ENCODE data around the gene SLBP. TPM values are rescaled to one million over a fixed set of nuclear protein-coding genes. Genes with fewer than 3 reads are reported as not detected.
"Not testable (repeated sequence)": the region's sequence is repeated elsewhere in the genome, so short reads cannot be mapped to it uniquely, and the experiment has no call there.

Gene SLBP
- total and polyA plus RNA-seq, 2 donors (not counting 3 experiments of a cell fraction or from before 2014, with no cell fraction given) = 48.3 to 63.1 TPM

GRCh38 chr4:1703867-1704266 lies 8.3 kb downstream of the SLBP start:
- ChIA-PET CTCF (interaction anchor here (6.0 kb wide), 1 partner anchor 11 kb away, joined by 53 read pairs; no protein-coding TSS in a partner anchor), POLR2A (no interaction called here)
- Histone ChIP-seq H3K4me3 (replicated peaks in 1 of 3; ENCODE audit: insufficient read depth in 1 of 3, low read depth in 1 of 3, low read length in 3 of 3) (no peak overlapping the region), H3K4me1 (ENCODE audit: control insufficient read depth, extremely low read depth, insufficient read depth, low read length) (no peaks in the 10 kb centered on the region), H3K4me2 (ENCODE audit: insufficient read depth, low read length) (no peak overlapping the region), H2AFZ (ENCODE audit: low read depth, low read length) (no peak overlapping the region), H3K9me3 (replicated peaks; ENCODE audit: control insufficient read depth, insufficient read depth, low read length) (no peaks in the 10 kb centered on the region), H3K36me3 (ENCODE audit: control insufficient read depth in 2 of 2, extremely low read depth in 1 of 2, insufficient read depth in 2 of 2, low read length in 2 of 2) (peaks cover 16 to 24% of the 10 kb centered on the region in 2 experiments), H3K79me2 (ENCODE audit: control insufficient read depth, insufficient read depth, low read length) (peaks cover 80% of the 10 kb centered on the region), H3K27me3 (ENCODE audit: control insufficient read depth in 2 of 2, insufficient read depth in 2 of 2, low read length in 2 of 2) (no peaks in the 10 kb centered on the region), H3K27ac (ENCODE audit: insufficient read depth, low read depth, low read length) (no peak overlapping the region), H3K9me1 (replicated peaks; ENCODE audit: control insufficient read depth, extremely low read depth, insufficient read depth, low read length) (no peaks in the 10 kb centered on the region), H4K20me1 (replicated peaks; ENCODE audit: control insufficient read depth, extremely low read depth, insufficient read depth, low read length) (peaks cover 2% of the 10 kb centered on the region), H3K9ac (replicated peaks; ENCODE audit: extremely low read depth, insufficient read depth, low read length) (no peak overlapping the region)
- dilution Hi-C loops (cut with MboI; ENCODE audit: extremely low pct_ligation_motif_present, low sequenced_read_pairs) = no loop called here
- TF ChIP-seq EZH2 (IDR thresholded peaks at IDR 0.05; ENCODE audit: borderline replicate concordance, low read depth, low read length, severe bottlenecking) = no peak
- TF ChIP-seq CTCF (IDR thresholded peaks at IDR 0.05; ENCODE audit: extremely low read depth in 1 of 2, insufficient read depth in 1 of 2, low read depth in 1 of 2, low read length in 2 of 2) = no peak
- TF ChIP-seq MYC (IDR thresholded peaks at IDR 0.05; ENCODE audit: low read depth, low read length) = no peak
- TF ChIP-seq JUN (IDR thresholded peaks at IDR 0.05; ENCODE audit: borderline replicate concordance, insufficient read depth, insufficient read length, low read depth) = no peak
- no peak for TF ChIP-seq GATA2 (IDR thresholded peaks at IDR 0.05; ENCODE audit: insufficient read depth, insufficient read length, low read depth, low read length)
- no peak for TF ChIP-seq POLR2AphosphoS5 (IDR thresholded peaks at IDR 0.05; ENCODE audit: insufficient read depth, low read depth, low read length)
- TF ChIP-seq MAX (IDR thresholded peaks at IDR 0.05; ENCODE audit: insufficient read depth, insufficient read length) = no peak
- TF ChIP-seq FOS (IDR thresholded peaks at IDR 0.05; ENCODE audit: borderline replicate concordance, insufficient read depth, low read length) = no peak
- no peak for TF ChIP-seq POLR2A (IDR thresholded peaks at IDR 0.05; ENCODE audit: low read depth, low read length)
- intact Hi-C loops (cut with micrococcal nuclease) = no loop called here
- no TSS peak for BruUV-seq (replicated peaks)
- DNase-seq (ENCODE audit: low read depth, low spot score) = no peak
- FAIRE-seq = no peak

- FAIRE-seq; H3K27me3 ChIP-seq (ENCODE audit: control insufficient read depth in 2 of 2, insufficient read depth in 2 of 2, low read length in 2 of 2); H3K4me2 ChIP-seq (ENCODE audit: insufficient read depth, low read length); intact Hi-C loops (cut with micrococcal nuclease); H3K9ac ChIP-seq (replicated peaks; ENCODE audit: extremely low read depth, insufficient read depth, low read length); H3K9me1 ChIP-seq (replicated peaks; ENCODE audit: control insufficient read depth, extremely low read depth, insufficient read depth, low read length); H3K4me3 ChIP-seq (replicated peaks in 1 of 3; ENCODE audit: insufficient read depth in 1 of 3, low read depth in 1 of 3, low read length in 3 of 3); H4K20me1 ChIP-seq (replicated peaks; ENCODE audit: control insufficient read depth, extremely low read depth, insufficient read depth, low read length); BruUV-seq (replicated peaks); dilution Hi-C loops (cut with MboI; ENCODE audit: extremely low pct_ligation_motif_present, low sequenced_read_pairs); H3K4me1 ChIP-seq (ENCODE audit: control insufficient read depth, extremely low read depth, insufficient read depth, low read length); DNase-seq (ENCODE audit: low read depth, low spot score); POLR2A ChIA-PET; H3K27ac ChIP-seq (ENCODE audit: insufficient read depth, low read depth, low read length); H3K9me3 ChIP-seq (replicated peaks; ENCODE audit: control insufficient read depth, insufficient read depth, low read length); H2AFZ ChIP-seq (ENCODE audit: low read depth, low read length): not testable (repeated sequence)
- Histone ChIP-seq H3K36me3 (ENCODE audit: control insufficient read depth in 2 of 2, extremely low read depth in 1 of 2, insufficient read depth in 2 of 2, low read length in 2 of 2) (peaks cover 22 to 28% of the 10 kb centered on the region in 2 experiments), H3K79me2 (ENCODE audit: control insufficient read depth, insufficient read depth, low read length) (peaks cover 63% of the 10 kb centered on the region)
- CTCF ChIA-PET = interaction anchor here (2.2 to 6.0 kb wide), 2 partner anchors 9 to 25 kb away, joined by 6 to 53 read pairs; no protein-coding TSS in a partner anchor
These were observed 10.4 kb downstream of the SLBP start for GRCh38 chr4:1701671-1702070.

All from endothelial cell of umbilical vein (primary cell).